GM12865 (cell line): Measurements from ENCODE around the gene CCDC167.

Experiments used
- DNase-seq: peaks from one replicate; pipeline ENCODE4 v3.0.0; 2010; ENCODE audit warnings: low read depth
- H3K4me3 ChIP-seq: 2 replicates; pipeline ENCODE4 v1.5.1; 2011; ENCODE audit warnings: mild to moderate bottlenecking, low read depth, low read length, control low read depth
- TF ChIP-seq, protein P1 (sequence below): IDR thresholded peaks from 2 replicates; pipeline ENCODE4 v1.5.1; 2011; ENCODE audit warnings: low read length, control low read depth, low read depth, inconsistent platforms; ENCODE audit not compliant: insufficient read depth; ENCODE audit errors: missing control alignments

CCDC167 gene

GRCh38 chr6:37442416-37443215 is 57.1 kb downstream of the CCDC167 start:
- H3K4me3 ChIP-seq = peak overlapping the region; percentile 20; the same call in 1 of the 2 replicates
- TF ChIP-seq, protein P1, sequence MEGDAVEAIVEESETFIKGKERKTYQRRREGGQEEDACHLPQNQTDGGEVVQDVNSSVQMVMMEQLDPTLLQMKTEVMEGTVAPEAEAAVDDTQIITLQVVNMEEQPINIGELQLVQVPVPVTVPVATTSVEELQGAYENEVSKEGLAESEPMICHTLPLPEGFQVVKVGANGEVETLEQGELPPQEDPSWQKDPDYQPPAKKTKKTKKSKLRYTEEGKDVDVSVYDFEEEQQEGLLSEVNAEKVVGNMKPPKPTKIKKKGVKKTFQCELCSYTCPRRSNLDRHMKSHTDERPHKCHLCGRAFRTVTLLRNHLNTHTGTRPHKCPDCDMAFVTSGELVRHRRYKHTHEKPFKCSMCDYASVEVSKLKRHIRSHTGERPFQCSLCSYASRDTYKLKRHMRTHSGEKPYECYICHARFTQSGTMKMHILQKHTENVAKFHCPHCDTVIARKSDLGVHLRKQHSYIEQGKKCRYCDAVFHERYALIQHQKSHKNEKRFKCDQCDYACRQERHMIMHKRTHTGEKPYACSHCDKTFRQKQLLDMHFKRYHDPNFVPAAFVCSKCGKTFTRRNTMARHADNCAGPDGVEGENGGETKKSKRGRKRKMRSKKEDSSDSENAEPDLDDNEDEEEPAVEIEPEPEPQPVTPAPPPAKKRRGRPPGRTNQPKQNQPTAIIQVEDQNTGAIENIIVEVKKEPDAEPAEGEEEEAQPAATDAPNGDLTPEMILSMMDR = no peak
- no peak for DNase-seq

- H3K4me3 ChIP-seq = no peak overlapping the region
- TF ChIP-seq, protein P1 = no peak
- no peak for DNase-seq
Observed at GRCh38 chr6:37441651-37442050, 58.0 kb downstream of the CCDC167 start.

DNA sequence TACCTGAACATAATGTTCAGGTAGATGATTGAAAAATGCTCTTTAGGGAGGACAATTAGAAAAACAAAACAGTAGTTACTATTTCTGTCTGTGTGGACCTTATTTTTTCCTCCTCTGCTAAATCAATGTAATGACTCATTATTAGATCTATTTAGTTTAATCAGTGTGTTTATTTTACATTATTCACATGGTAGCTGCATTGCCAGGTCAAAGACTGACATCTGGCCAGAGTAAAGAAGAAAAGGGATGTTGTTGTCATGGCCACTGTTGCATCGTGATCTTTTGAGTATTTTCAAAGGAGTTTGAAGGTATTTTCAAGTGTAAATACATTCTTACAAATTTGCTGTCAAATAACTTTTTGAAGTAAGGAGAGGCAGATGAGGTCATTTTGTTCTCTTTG is 60.8 kb downstream of the CCDC167 start:
- TF ChIP-seq, protein P1 = no peak
- H3K4me3 ChIP-seq = no peak overlapping the region
- no peak for DNase-seq

DNA sequence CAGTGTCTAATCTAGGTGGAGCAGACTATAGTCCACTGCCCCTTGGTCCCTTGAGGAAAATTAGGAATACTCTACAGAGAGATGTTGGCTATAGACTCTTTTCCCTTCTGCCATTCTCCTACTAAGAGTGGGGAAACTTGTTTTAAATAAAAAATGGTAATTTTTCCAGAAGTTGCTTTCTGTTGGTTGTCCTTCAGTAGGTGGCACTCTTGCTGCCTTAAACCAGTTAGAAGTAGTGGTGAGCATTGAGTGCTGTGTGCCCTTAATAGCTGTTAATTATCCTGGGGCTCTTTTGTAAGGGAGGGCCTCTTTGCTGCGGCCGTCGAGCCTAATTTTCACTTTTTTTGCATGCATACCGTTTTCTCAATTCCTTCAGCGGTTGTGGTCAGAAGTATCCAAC is 63.9 kb downstream of the CCDC167 start:
- no peak for DNase-seq
- H3K4me3 ChIP-seq = no peak overlapping the region
- TF ChIP-seq, protein P1 = no peak

DNA sequence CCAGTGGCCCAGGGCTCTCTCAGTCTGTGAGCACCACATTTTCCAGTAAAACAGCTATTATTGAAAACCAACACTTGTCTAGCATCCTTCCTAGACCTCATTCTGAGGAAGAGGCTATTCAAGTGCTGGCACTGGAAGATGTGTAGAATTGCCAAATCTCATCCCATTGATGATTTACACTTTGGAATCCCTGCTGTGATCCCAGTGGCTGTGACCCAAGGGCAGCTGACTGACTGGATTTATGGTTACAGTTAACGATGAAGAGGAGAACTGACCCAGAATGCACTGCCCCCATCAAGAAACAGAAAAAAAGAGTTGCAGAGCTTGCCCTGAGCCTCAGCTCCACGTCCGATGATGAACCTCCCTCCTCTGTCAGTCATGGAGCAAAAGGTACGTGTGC is 64.3 kb downstream of the CCDC167 start:
- TF ChIP-seq, protein P1 = no peak
- no peak for DNase-seq
- no peak overlapping the region for H3K4me3 ChIP-seq

DNA sequence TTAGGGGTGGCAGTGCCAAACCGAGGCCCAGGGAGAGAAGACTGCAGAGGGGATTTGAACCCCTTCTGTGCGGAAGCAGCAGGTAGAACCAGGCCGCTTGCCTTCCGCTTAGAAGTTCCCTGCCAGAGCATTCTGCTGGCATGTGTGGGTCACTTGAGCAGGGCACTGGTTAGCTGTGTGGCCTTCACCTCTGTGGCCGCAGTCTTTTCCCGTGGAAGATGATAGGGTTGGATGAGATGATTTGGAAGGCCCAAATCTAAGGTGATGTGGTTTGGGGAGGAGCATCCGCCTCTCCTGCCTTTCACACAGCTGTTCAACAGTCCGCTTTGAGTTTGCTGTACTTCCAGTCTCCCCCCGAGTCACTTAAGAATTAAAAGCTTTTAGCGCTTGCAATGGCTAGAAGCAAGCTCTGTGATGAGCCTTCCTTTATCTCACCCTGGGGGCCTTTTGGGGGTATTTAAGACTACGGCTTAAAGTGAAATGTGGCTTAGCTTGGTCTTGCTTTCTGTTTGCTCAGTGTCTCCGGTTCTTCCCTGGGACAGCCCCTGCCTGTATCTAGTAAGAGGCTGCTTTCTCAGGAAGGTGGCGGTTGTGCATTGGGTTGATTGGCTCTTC is 65.9 kb downstream of the CCDC167 start:
- H3K4me3 ChIP-seq = peak overlapping the region; percentile 70
- DNase-seq = peak; percentile 73
- TF ChIP-seq, protein P1 = no peak
